HEK293 (cell line): ENCODE results near the gene MYH7B.

ENCODE experiments used
- OSR2 ChIP-seq: fragments of 450-650 bp; formaldehyde crosslinking; IDR thresholded peaks from 2 replicates; pipeline ENCODE4 v1.5.1; 2016; ENCODE audit warnings: missing biosample characterization, missing genetic modification characterization
- REST ChIP-seq: fragments of 450-650 bp; formaldehyde crosslinking; IDR thresholded peaks from 2 replicates; pipeline ENCODE4 v1.5.1; 2016; ENCODE audit warnings: missing biosample characterization, missing genetic modification characterization
- SP7 ChIP-seq: fragments of 450-650 bp; formaldehyde crosslinking; IDR thresholded peaks from 2 replicates; pipeline ENCODE4 v1.5.1; 2016; ENCODE audit warnings: missing biosample characterization, missing genetic modification characterization
- ZNF18 ChIP-seq: fragments of 450-650 bp; formaldehyde crosslinking; IDR thresholded peaks from 2 replicates; pipeline ENCODE4 v1.5.1; 2016; ENCODE audit warnings: missing biosample characterization, missing genetic modification characterization
- ZNF19 ChIP-seq: fragments of 450-650 bp; formaldehyde crosslinking; IDR thresholded peaks from 2 replicates; pipeline ENCODE4; 2016; ENCODE audit warnings: missing biosample characterization, missing genetic modification characterization, low read depth
- ZNF521 ChIP-seq: fragments of 450-650 bp; formaldehyde crosslinking; IDR thresholded peaks from 2 replicates; pipeline ENCODE4 v1.5.1; 2017; ENCODE audit warnings: missing biosample characterization, mild to moderate bottlenecking, missing genetic modification characterization
- TF ChIP-seq, protein P1 (sequence below): fragments of 450-650 bp; formaldehyde crosslinking; IDR thresholded peaks from 2 replicates; pipeline ENCODE4 v1.5.1; 2016; ENCODE audit warnings: missing biosample characterization, missing genetic modification characterization
- TF ChIP-seq, protein P2 (sequence below): fragments of 450-650 bp; formaldehyde crosslinking; IDR thresholded peaks from 2 replicates; pipeline ENCODE4 v1.5.1; 2016; ENCODE audit warnings: missing biosample characterization, missing genetic modification characterization

- no peak for TF ChIP-seq ZNF521 (tag by site-specific recombination)
- TF ChIP-seq REST (tag by site-specific recombination), result no peak
- TF ChIP-seq, protein P1, sequence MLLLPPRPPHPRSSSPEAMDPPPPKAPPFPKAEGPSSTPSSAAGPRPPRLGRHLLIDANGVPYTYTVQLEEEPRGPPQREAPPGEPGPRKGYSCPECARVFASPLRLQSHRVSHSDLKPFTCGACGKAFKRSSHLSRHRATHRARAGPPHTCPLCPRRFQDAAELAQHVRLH (tag by site-specific recombination), result no peak
- TF ChIP-seq ZNF19 (tag by site-specific recombination), result no peak
- TF ChIP-seq SP7 (tag by site-specific recombination), result no peak
- no peak for TF ChIP-seq ZNF18 (tag by site-specific recombination)
- TF ChIP-seq, protein P2, sequence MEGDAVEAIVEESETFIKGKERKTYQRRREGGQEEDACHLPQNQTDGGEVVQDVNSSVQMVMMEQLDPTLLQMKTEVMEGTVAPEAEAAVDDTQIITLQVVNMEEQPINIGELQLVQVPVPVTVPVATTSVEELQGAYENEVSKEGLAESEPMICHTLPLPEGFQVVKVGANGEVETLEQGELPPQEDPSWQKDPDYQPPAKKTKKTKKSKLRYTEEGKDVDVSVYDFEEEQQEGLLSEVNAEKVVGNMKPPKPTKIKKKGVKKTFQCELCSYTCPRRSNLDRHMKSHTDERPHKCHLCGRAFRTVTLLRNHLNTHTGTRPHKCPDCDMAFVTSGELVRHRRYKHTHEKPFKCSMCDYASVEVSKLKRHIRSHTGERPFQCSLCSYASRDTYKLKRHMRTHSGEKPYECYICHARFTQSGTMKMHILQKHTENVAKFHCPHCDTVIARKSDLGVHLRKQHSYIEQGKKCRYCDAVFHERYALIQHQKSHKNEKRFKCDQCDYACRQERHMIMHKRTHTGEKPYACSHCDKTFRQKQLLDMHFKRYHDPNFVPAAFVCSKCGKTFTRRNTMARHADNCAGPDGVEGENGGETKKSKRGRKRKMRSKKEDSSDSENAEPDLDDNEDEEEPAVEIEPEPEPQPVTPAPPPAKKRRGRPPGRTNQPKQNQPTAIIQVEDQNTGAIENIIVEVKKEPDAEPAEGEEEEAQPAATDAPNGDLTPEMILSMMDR, result no peak
- TF ChIP-seq OSR2 (tag by site-specific recombination), result no peak
Observed at GRCh38 chr20:34986311-34987287, 30.9 kb downstream of the MYH7B start.
